Thoracic aorta (tissue), 2 donors: ENCODE measurements around the gene CELA3B. TPM values are rescaled to one million over a fixed set of nuclear protein-coding genes. Genes with fewer than 3 reads are reported as not detected.
"Not testable (repeated sequence)": the region's sequence is repeated elsewhere in the genome, so short reads cannot be mapped to it uniquely, and the experiment has no call there.

Experiments used
- ATAC-seq: fragments of 150-250 bp; one replicate; pipeline ENCODE4 v1.8.0; 2017; ENCODE audit warnings: low read depth; ENCODE audit not compliant: insufficient number of reproducible peaks, low FRiP score
- DNase-seq: peaks from one replicate; pipeline ENCODE4 v3.0.0-alpha.2; 2020; ENCODE audit warnings: low spot score
- H3K27ac ChIP-seq, 2 donors: fragments of 200-600 bp; sonication (generic); 1 replicate in 1 of 2; 2 replicates in 1 of 2; pipeline ENCODE4 v1.5.1; 2016; ENCODE audit warnings: mild to moderate bottlenecking in 2 of 2, moderate library complexity in 2 of 2
- H3K27me3 ChIP-seq: fragments of 200-600 bp; sonication (generic); replicated peaks from 2 replicates; pipeline ENCODE4 v1.6.0; 2016; ENCODE audit warnings: mild to moderate bottlenecking; ENCODE audit not compliant: insufficient read depth
- H3K36me3 ChIP-seq: fragments of 200-600 bp; sonication (generic); one replicate; pipeline ENCODE4 v1.5.1; 2016
- H3K4me1 ChIP-seq, 2 donors: fragments of 200-600 bp; sonication (generic); 1 replicate in 1 of 2; 2 replicates in 1 of 2; pipeline versions ENCODE4 v1.5.1 to v1.6.0; 2016; ENCODE audit warnings: low read depth in 2 of 2, mild to moderate bottlenecking in 1 of 2; ENCODE audit not compliant: control insufficient read depth in 1 of 2
- H3K4me3 ChIP-seq: fragments of 200-600 bp; sonication (generic); 2 replicates; pipeline ENCODE4 v1.5.1; 2016; ENCODE audit warnings: mild to moderate bottlenecking
- H3K9me3 ChIP-seq: fragments of 200-600 bp; sonication (generic); 2 replicates; pipeline ENCODE4 v1.5.1; 2016
- CTCF ChIP-seq: fragments of 200-600 bp; sonication (generic); IDR thresholded peaks from one replicate; pipeline ENCODE4 v1.5.1; 2019; ENCODE audit warnings: antibody characterized with exemption
- total RNA-seq, 2 donors: library from RNA; depleted of rRNA; stranded (reverse); fragments of >200 nt; gene quantifications; one replicate each; pipeline versions ENCODE4 v1.1.0 to v1.2.3, GENCODE V29; 2016

Gene CELA3B
- total RNA-seq, 2 donors from 2014 or later, result 2.0 TPM; not detected in 1

GRCh38 chr1:21989672-21990393 lies 13.0 kb downstream of the CELA3B start:
- not testable (repeated sequence) for DNase-seq, H3K27ac ChIP-seq, H3K36me3 ChIP-seq, H3K4me3 ChIP-seq, H3K4me1 ChIP-seq, H3K9me3 ChIP-seq, ATAC-seq, H3K27me3 ChIP-seq

GRCh38 chr1:21992186-21992585 lies 15.4 kb downstream of the CELA3B start:
- H3K4me1 ChIP-seq, H3K4me3 ChIP-seq, H3K27me3 ChIP-seq, H3K27ac ChIP-seq, ATAC-seq, DNase-seq, H3K36me3 ChIP-seq, H3K9me3 ChIP-seq: not testable (repeated sequence)

GRCh38 chr1:21994716-21995115 lies 17.9 kb downstream of the CELA3B start:
- not testable (repeated sequence) for H3K27ac ChIP-seq, DNase-seq, ATAC-seq, H3K9me3 ChIP-seq, H3K27me3 ChIP-seq, H3K4me1 ChIP-seq, H3K4me3 ChIP-seq, H3K36me3 ChIP-seq

- H3K27me3 ChIP-seq, H3K4me3 ChIP-seq, ATAC-seq, H3K9me3 ChIP-seq, H3K36me3 ChIP-seq, H3K4me1 ChIP-seq, DNase-seq, H3K27ac ChIP-seq: not testable (repeated sequence)
Measured at GRCh38 chr1:21996663-21996970, 19.8 kb downstream of the CELA3B start.

- not testable (repeated sequence) for H3K27me3 ChIP-seq, H3K27ac ChIP-seq, DNase-seq, H3K4me1 ChIP-seq, H3K4me3 ChIP-seq, H3K36me3 ChIP-seq, H3K9me3 ChIP-seq, ATAC-seq
Measured at GRCh38 chr1:21997891-21998623, 21.2 kb downstream of the CELA3B start.

GRCh38 chr1:21998624-21999294 lies 21.9 kb downstream of the CELA3B start:
- H3K4me1 ChIP-seq, ATAC-seq, DNase-seq, H3K27me3 ChIP-seq, H3K9me3 ChIP-seq, H3K36me3 ChIP-seq, H3K27ac ChIP-seq, H3K4me3 ChIP-seq: not testable (repeated sequence)

- H3K4me1 ChIP-seq, H3K4me3 ChIP-seq, H3K27ac ChIP-seq, H3K27me3 ChIP-seq, H3K9me3 ChIP-seq, DNase-seq, ATAC-seq, H3K36me3 ChIP-seq: not testable (repeated sequence)
Measured at GRCh38 chr1:21999645-22000044, 22.8 kb downstream of the CELA3B start.

GRCh38 chr1:22001409-22001808 lies 24.6 kb downstream of the CELA3B start, which contains the start of gene CELA3A:
Gene CELA3A (plus strand): TSS chr1:22001657. CDS start chr1:22001675, 18 bp downstream.
- DNase-seq, result no peak
- no peak for ATAC-seq

GRCh38 chr1:22002461-22002860 lies 25.6 kb downstream of the CELA3B start:
- DNase-seq, H3K9me3 ChIP-seq, ATAC-seq: not testable (repeated sequence)

More at GRCh38 chr1:22001409-22001808, 24.6 kb downstream of the CELA3B start, which contains the start of gene CELA3A:
- TF ChIP-seq CTCF, result no peak
- Histone ChIP-seq H3K36me3 (no peaks in the 10 kb centered on the region), H3K4me3 (no peak within 1 kb of the TSS), H3K27me3 (no peaks in the 10 kb centered on the region), H3K9me3 (no peaks in the 10 kb centered on the region), H3K27ac (no peak within 1 kb of the TSS), H3K4me1 (no peaks in the 10 kb centered on the region)

GRCh38 chr1:22002875-22003274 lies 26.1 kb downstream of the CELA3B start:
- not testable (repeated sequence) for H3K27me3 ChIP-seq, H3K4me1 ChIP-seq, DNase-seq, H3K9me3 ChIP-seq, H3K27ac ChIP-seq, H3K4me3 ChIP-seq, ATAC-seq, H3K36me3 ChIP-seq

More at GRCh38 chr1:22002461-22002860, 25.6 kb downstream of the CELA3B start:
- H3K27ac ChIP-seq, H3K4me3 ChIP-seq, H3K4me1 ChIP-seq, H3K36me3 ChIP-seq, H3K27me3 ChIP-seq: not testable (repeated sequence)

GRCh38 chr1:22003959-22004358 lies 27.1 kb downstream of the CELA3B start:
- H3K4me3 ChIP-seq, H3K27ac ChIP-seq, H3K4me1 ChIP-seq, H3K36me3 ChIP-seq, H3K9me3 ChIP-seq, H3K27me3 ChIP-seq, DNase-seq, ATAC-seq: not testable (repeated sequence)
